SH-SY5Y (cell line): Measurements from ENCODE around the gene NUCB2.

Experiments used
- GATA2 ChIP-seq: IDR thresholded peaks from 2 replicates; pipeline ENCODE4 v1.6.1; 2011; ENCODE audit warnings: mild to moderate bottlenecking, low read depth, low read length
- GATA3 ChIP-seq: IDR thresholded peaks from 2 replicates; pipeline ENCODE4 v1.6.1; 2011; ENCODE audit warnings: low read depth, mild to moderate bottlenecking, low read length, moderate library complexity

- TF ChIP-seq GATA2 (no peak), GATA3 (no peak)
These were observed 37.1 kb downstream of the NUCB2 start for GRCh38 chr11:17313349-17314231.
